Skeletal muscle satellite cell (primary cell): ENCODE data around the gene CAMK2G.
"Not testable (repeated sequence)": the region's sequence is repeated elsewhere in the genome, so short reads cannot be mapped to it uniquely, and the experiment has no call there.

Experiments
- H3K27me3 ChIP-seq: 2 replicates; pipeline ENCODE4 v1.7.0; 2013; ENCODE audit warnings: low read length; ENCODE audit not compliant: control insufficient read depth, insufficient read depth
- H3K36me3 ChIP-seq: 2 replicates; pipeline ENCODE4 v1.7.0; 2013; ENCODE audit warnings: mild to moderate bottlenecking, control low read depth, low read length; ENCODE audit not compliant: insufficient read depth
- H3K4me1 ChIP-seq: 2 replicates; pipeline ENCODE4 v1.7.0; 2013; ENCODE audit warnings: low read length; ENCODE audit not compliant: control insufficient read depth, insufficient read depth
- H3K4me2 ChIP-seq: 2 replicates; pipeline ENCODE4 v1.7.0; 2013; ENCODE audit warnings: mild to moderate bottlenecking, low read length
- H3K4me3 ChIP-seq: 2 replicates; pipeline ENCODE4 v1.7.0; 2013; ENCODE audit warnings: low read length
- H3K9ac ChIP-seq: 2 replicates; pipeline ENCODE4 v1.7.0; 2013; ENCODE audit warnings: mild to moderate bottlenecking, low read depth, low read length, moderate library complexity
- H3K9me3 ChIP-seq: replicated peaks from 2 replicates; pipeline ENCODE4 v1.7.0; 2013; ENCODE audit warnings: mild to moderate bottlenecking, control low read depth, low read length

The CAMK2G gene

GRCh38 chr10:73899423-73899822, 25.1 kb upstream of the CAMK2G start:
- Histone ChIP-seq H3K4me3 (no peak overlapping the region), H3K9ac (peak overlapping the region; percentile 22), H3K9me3 (no peaks in the 10 kb centered on the region), H3K36me3 (no peaks in the 10 kb centered on the region), H3K27me3 (no peaks in the 10 kb centered on the region), H3K4me2 (peak overlapping the region; percentile 30), H3K4me1 (peaks cover 34% of the 10 kb centered on the region)

GRCh38 chr10:73898730-73899410, 24.5 kb upstream of the CAMK2G start:
- Histone ChIP-seq H3K4me1 (peaks cover 40% of the 10 kb centered on the region), H3K27me3 (no peaks in the 10 kb centered on the region), H3K9me3 (no peaks in the 10 kb centered on the region), H3K36me3 (no peaks in the 10 kb centered on the region), H3K4me3 (no peak overlapping the region), H3K4me2 (peak overlapping the region; percentile 30), H3K9ac (peak overlapping the region; percentile 22)

GRCh38 chr10:73897693-73898092, 23.3 kb upstream of the CAMK2G start:
- no peak overlapping the region for H3K4me2 ChIP-seq
- H3K9ac ChIP-seq, result no peak overlapping the region

GRCh38 chr10:73895381-73895780, 21.0 kb upstream of the CAMK2G start:
- H3K4me1 ChIP-seq, result peaks cover 55% of the 10 kb centered on the region
- H3K36me3 ChIP-seq, H3K4me2 ChIP-seq, H3K9me3 ChIP-seq, H3K27me3 ChIP-seq, H3K9ac ChIP-seq, H3K4me3 ChIP-seq: not testable (repeated sequence)

More at GRCh38 chr10:73897693-73898092, 23.3 kb upstream of the CAMK2G start:
- Histone ChIP-seq H3K4me3 (no peak overlapping the region), H3K4me1 (peaks cover 51% of the 10 kb centered on the region), H3K36me3 (no peaks in the 10 kb centered on the region), H3K27me3 (no peaks in the 10 kb centered on the region), H3K9me3 (no peaks in the 10 kb centered on the region)

- Histone ChIP-seq H3K36me3 (no peaks in the 10 kb centered on the region), H3K4me2 (peak overlapping the region; percentile 13), H3K9ac (peak overlapping the region; percentile 50), H3K27me3 (no peaks in the 10 kb centered on the region), H3K4me1 (peaks cover 52% of the 10 kb centered on the region), H3K4me3 (no peak overlapping the region), H3K9me3 (no peaks in the 10 kb centered on the region)
Measured at GRCh38 chr10:73894245-73894971, 20.1 kb upstream of the CAMK2G start.

GRCh38 chr10:73893426-73893825, 19.1 kb upstream of the CAMK2G start:
- Histone ChIP-seq H3K36me3 (no peaks in the 10 kb centered on the region), H3K9me3 (no peaks in the 10 kb centered on the region), H3K9ac (no peak overlapping the region), H3K4me2 (no peak overlapping the region), H3K27me3 (no peaks in the 10 kb centered on the region), H3K4me1 (peaks cover 52% of the 10 kb centered on the region), H3K4me3 (no peak overlapping the region)

GRCh38 chr10:73892310-73893030, 18.1 kb upstream of the CAMK2G start:
- no peaks in the 10 kb centered on the region for H3K36me3 ChIP-seq
- H3K4me1 ChIP-seq, result peaks cover 58% of the 10 kb centered on the region
- H3K9ac ChIP-seq, result no peak overlapping the region
- H3K4me3 ChIP-seq, result no peak overlapping the region
- no peaks in the 10 kb centered on the region for H3K9me3 ChIP-seq
- H3K4me2 ChIP-seq, result no peak overlapping the region
- no peaks in the 10 kb centered on the region for H3K27me3 ChIP-seq

- Histone ChIP-seq H3K4me2 (no peak overlapping the region), H3K9me3 (no peaks in the 10 kb centered on the region), H3K9ac (no peak overlapping the region), H3K27me3 (no peaks in the 10 kb centered on the region), H3K4me1 (peaks cover 68% of the 10 kb centered on the region), H3K36me3 (no peaks in the 10 kb centered on the region), H3K4me3 (no peak overlapping the region)
Measured at GRCh38 chr10:73891540-73891939, 17.2 kb upstream of the CAMK2G start.

GRCh38 chr10:73890830-73891229, 16.5 kb upstream of the CAMK2G start:
- not testable (repeated sequence) for H3K9ac ChIP-seq, H3K27me3 ChIP-seq, H3K36me3 ChIP-seq, H3K4me3 ChIP-seq, H3K4me2 ChIP-seq, H3K9me3 ChIP-seq
- H3K4me1 ChIP-seq, result peaks cover 72% of the 10 kb centered on the region

GRCh38 chr10:73890261-73890660, 15.9 kb upstream of the CAMK2G start:
- H3K4me2 ChIP-seq, result no peak overlapping the region
- no peaks in the 10 kb centered on the region for H3K27me3 ChIP-seq
- peaks cover 69% of the 10 kb centered on the region for H3K4me1 ChIP-seq
- H3K9me3 ChIP-seq, result no peaks in the 10 kb centered on the region
- H3K36me3 ChIP-seq, result no peaks in the 10 kb centered on the region
- no peak overlapping the region for H3K9ac ChIP-seq
- H3K4me3 ChIP-seq, result no peak overlapping the region

GRCh38 chr10:73889416-73889815, 15.1 kb upstream of the CAMK2G start:
- H3K36me3 ChIP-seq, H3K4me3 ChIP-seq, H3K27me3 ChIP-seq, H3K9me3 ChIP-seq, H3K4me2 ChIP-seq: not testable (repeated sequence)
- H3K9ac ChIP-seq, result peak overlapping the region; percentile 84
- H3K4me1 ChIP-seq, result peaks cover 61% of the 10 kb centered on the region
